Neuronal stem cell (in vitro differentiated cells): ENCODE results near the gene EEF1G.

Experiments used
- DNase-seq: peaks from one replicate; pipeline ENCODE4 v3.0.0-alpha.2; 2013; ENCODE audit warnings: low spot score
- H2AFZ ChIP-seq: one replicate; pipeline ENCODE4 v1.6.1; 2013; ENCODE audit warnings: mild to moderate bottlenecking, low read length, inconsistent platforms
- H2AK5ac ChIP-seq: 2 replicates; pipeline ENCODE4 v1.6.1; 2013; ENCODE audit warnings: low read depth, mild to moderate bottlenecking, inconsistent platforms, low read length, moderate library complexity, mixed read lengths
- H2BK120ac ChIP-seq: 2 replicates; pipeline ENCODE4 v1.6.1; 2013; ENCODE audit warnings: low read depth, mild to moderate bottlenecking, inconsistent platforms, low read length, moderate library complexity, mixed read lengths
- H2BK12ac ChIP-seq: one replicate; pipeline ENCODE4 v1.6.1; 2013; ENCODE audit warnings: low read length, inconsistent platforms
- H2BK15ac ChIP-seq: 2 replicates; pipeline ENCODE4 v1.6.1; 2013; ENCODE audit warnings: mild to moderate bottlenecking, low read length, inconsistent platforms, mixed read lengths
- H2BK5ac ChIP-seq: one replicate; pipeline ENCODE4 v1.6.1; 2013; ENCODE audit warnings: inconsistent platforms, mild to moderate bottlenecking, low read length, moderate library complexity
- H3K14ac ChIP-seq: one replicate; pipeline ENCODE4 v1.6.1; 2013; ENCODE audit warnings: low read length, inconsistent platforms
- H3K18ac ChIP-seq: 2 replicates; pipeline ENCODE4 v1.6.1; 2013; ENCODE audit warnings: low read length, inconsistent platforms
- H3K23ac ChIP-seq: 2 replicates; pipeline ENCODE4 v1.6.1; 2013; ENCODE audit warnings: low read depth, mild to moderate bottlenecking, mixed read lengths, low read length, inconsistent platforms; ENCODE audit not compliant: poor library complexity
- H3K27ac ChIP-seq: replicated peaks from 3 replicates; pipeline ENCODE4 v1.5.1; 2013; ENCODE audit warnings: low read length, inconsistent platforms
- H3K27me3 ChIP-seq, 3 experiments: 2 replicates each; pipeline ENCODE4 v1.6.1; 2013; ENCODE audit warnings: low read length in 3 of 3, mild to moderate bottlenecking in 2 of 3, inconsistent platforms in 1 of 3, low read depth in 1 of 3, mixed read lengths in 1 of 3, moderate library complexity in 1 of 3; ENCODE audit not compliant: control insufficient read depth in 3 of 3, insufficient read depth in 3 of 3
- H3K36me3 ChIP-seq, 2 donors: replicated peaks in 1 of 2; 2 replicates each; pipeline ENCODE4 v1.6.1; 2013; ENCODE audit warnings: low read length in 2 of 2; ENCODE audit not compliant: control insufficient read depth in 2 of 2, insufficient read depth in 2 of 2
- H3K4ac ChIP-seq: 2 replicates; pipeline ENCODE4 v1.6.1; 2013; ENCODE audit warnings: inconsistent platforms, mild to moderate bottlenecking, low read length, moderate library complexity
- H3K4me1 ChIP-seq, 2 donors: 1 replicate in 1 of 2; 2 replicates in 1 of 2; pipeline ENCODE4 v1.6.1; 2013; ENCODE audit warnings: low read length in 2 of 2, low read depth in 1 of 2; ENCODE audit not compliant: control insufficient read depth in 2 of 2, insufficient read depth in 1 of 2
- H3K4me2 ChIP-seq: one replicate; pipeline ENCODE4 v1.6.1; 2013; ENCODE audit warnings: mild to moderate bottlenecking, low read length, inconsistent platforms; ENCODE audit not compliant: insufficient read depth, poor library complexity, severe bottlenecking
- H3K4me3 ChIP-seq, 2 donors: 2 replicates each; pipeline ENCODE4 v1.5.1; 2013; ENCODE audit warnings: low read length in 2 of 2, mild to moderate bottlenecking in 2 of 2, inconsistent platforms in 1 of 2, moderate library complexity in 1 of 2
- H3K79me1 ChIP-seq: one replicate; pipeline ENCODE4 v1.6.1; 2013; ENCODE audit warnings: low read depth, mild to moderate bottlenecking, inconsistent platforms, low read length, moderate library complexity
- H3K9ac ChIP-seq: one replicate; pipeline ENCODE4 v1.6.1; 2013; ENCODE audit warnings: mild to moderate bottlenecking, low read depth, low read length, inconsistent platforms; ENCODE audit not compliant: poor library complexity
- H3K9me3 ChIP-seq, 2 donors: replicated peaks in 1 of 2; 2 replicates each; pipeline versions ENCODE3 to v1.6.1; 2013; ENCODE audit warnings: low read length in 2 of 2, mild to moderate bottlenecking in 2 of 2, inconsistent platforms in 1 of 2, low read depth in 1 of 2, mixed read lengths in 1 of 2, moderate library complexity in 1 of 2; ENCODE audit not compliant: control insufficient read depth in 2 of 2, insufficient read depth in 1 of 2
- H4K8ac ChIP-seq: one replicate; pipeline ENCODE4 v1.6.1; 2013; ENCODE audit warnings: low read depth, mild to moderate bottlenecking, inconsistent platforms, low read length, moderate library complexity
- H4K91ac ChIP-seq: one replicate; pipeline ENCODE4 v1.6.1; 2013; ENCODE audit warnings: low read length, low read depth, mild to moderate bottlenecking, inconsistent platforms; ENCODE audit not compliant: poor library complexity
- WGBS, 2 donors: extraction: QIAGEN DNeasy Blood & Tissue Kit; methylation state at CpG; one replicate each; pipeline ENCODE4 v1.1.7; 2013; ENCODE audit warnings: missing lambda C conversion rate in 2 of 2, mixed read lengths in 1 of 2; ENCODE audit not compliant: insufficient read length in 2 of 2, insufficient replicate concordance in 1 of 2; ENCODE audit errors: extremely low coverage in 2 of 2; 5-methylcytosine and 5-hydroxymethylcytosine counted together

EEF1G gene

GRCh38 chr11:62534779-62535545 is 38.7 kb downstream of the EEF1G start:
- Histone ChIP-seq H3K4me3 (no peak overlapping the region), H3K36me3 (peaks cover 0 to 11% of the 10 kb centered on the region in 2 donors), H3K27me3 (no peaks in the 10 kb centered on the region)

GRCh38 chr11:62532096-62532495 is 41.6 kb downstream of the EEF1G start:
- Histone ChIP-seq H4K91ac (no peak overlapping the region), H3K36me3 (peaks cover 0 to 11% of the 10 kb centered on the region in 2 donors), H2BK12ac (no peak overlapping the region), H3K27me3 (no peaks in the 10 kb centered on the region), H3K23ac (no peak overlapping the region), H3K79me1 (peaks cover 4% of the 10 kb centered on the region), H2BK15ac (no peak overlapping the region), H3K18ac (no peak overlapping the region), H3K4me3 (no peak overlapping the region), H3K9me3 (peaks cover 0 to 3% of the 10 kb centered on the region in 2 donors), H2AFZ (no peak overlapping the region), H4K8ac (no peak overlapping the region), H3K4me1 (peaks cover 0 to 5% of the 10 kb centered on the region in 2 donors), H3K27ac (no peak overlapping the region), H2BK5ac (no peak overlapping the region), H3K14ac (no peak overlapping the region), H2AK5ac (no peak overlapping the region), H3K4ac (no peak overlapping the region), H3K4me2 (no peak overlapping the region), H3K9ac (no peak overlapping the region), H2BK120ac (no peak overlapping the region)
- WGBS, 2 donors: no CpG with 5 or more reads among the region's 2 CpGs
- DNase-seq: no peak

More at GRCh38 chr11:62534779-62535545, 38.7 kb downstream of the EEF1G start:
- Histone ChIP-seq H2BK5ac (no peak overlapping the region), H2BK15ac (no peak overlapping the region), H3K14ac (no peak overlapping the region), H4K8ac (no peak overlapping the region), H3K79me1 (peaks cover 4% of the 10 kb centered on the region), H2AK5ac (no peak overlapping the region), H3K27ac (no peak overlapping the region), H3K9ac (no peak overlapping the region), H3K18ac (no peak overlapping the region), H2BK12ac (no peak overlapping the region), H3K9me3 (peaks cover 0 to 3% of the 10 kb centered on the region in 2 donors), H3K4me2 (no peak overlapping the region), H2BK120ac (no peak overlapping the region), H3K4me1 (peaks cover 6 to 13% of the 10 kb centered on the region in 2 donors), H3K23ac (no peak overlapping the region), H3K4ac (no peak overlapping the region), H2AFZ (no peak overlapping the region), H4K91ac (no peak overlapping the region)
- no CpG with 5 or more reads among the region's 19 CpGs for WGBS, 2 donors
- no peak for DNase-seq

GRCh38 chr11:62516736-62517371 is 56.8 kb downstream of the EEF1G start:
- Histone ChIP-seq H2BK12ac (no peak overlapping the region), H3K27me3 (no peaks in the 10 kb centered on the region), H4K91ac (no peak overlapping the region), H3K79me1 (no peaks in the 10 kb centered on the region), H2BK5ac (no peak overlapping the region), H3K4me1 (no peaks in the 10 kb centered on the region), H3K23ac (no peak overlapping the region), H3K36me3 (no peaks in the 10 kb centered on the region), H2BK15ac (no peak overlapping the region), H2AK5ac (no peak overlapping the region), H2BK120ac (no peak overlapping the region), H3K18ac (no peak overlapping the region), H4K8ac (no peak overlapping the region), H3K14ac (no peak overlapping the region), H3K4me3 (no peak overlapping the region), H3K4ac (no peak overlapping the region), H3K27ac (no peak overlapping the region), H2AFZ (no peak overlapping the region), H3K4me2 (no peak overlapping the region), H3K9ac (no peak overlapping the region), H3K9me3 (no peaks in the 10 kb centered on the region)
- no peak for DNase-seq
- no CpG with 5 or more reads among the region's 14 CpGs for WGBS, 2 donors

GRCh38 chr11:62514151-62514550 is 59.5 kb downstream of the EEF1G start:
- Histone ChIP-seq H2BK12ac (no peak overlapping the region), H3K79me1 (no peaks in the 10 kb centered on the region), H3K9ac (no peak overlapping the region), H3K23ac (no peak overlapping the region), H2AFZ (no peak overlapping the region), H4K91ac (no peak overlapping the region), H3K36me3 (no peaks in the 10 kb centered on the region), H3K4me1 (no peaks in the 10 kb centered on the region), H3K4me3 (peak overlapping the region in 1 of 2 donors; percentile 21), H2BK15ac (no peak overlapping the region), H3K4ac (no peak overlapping the region), H3K18ac (no peak overlapping the region), H2BK120ac (no peak overlapping the region), H3K27me3 (no peaks in the 10 kb centered on the region), H3K27ac (no peak overlapping the region), H2BK5ac (no peak overlapping the region), H3K14ac (no peak overlapping the region), H2AK5ac (no peak overlapping the region), H3K9me3 (no peaks in the 10 kb centered on the region), H4K8ac (no peak overlapping the region), H3K4me2 (no peak overlapping the region)
- WGBS, 2 donors: no CpG with 5 or more reads among the region's 7 CpGs
- DNase-seq: no peak
